ENCODE data around the gene ECM2.

DNA sequence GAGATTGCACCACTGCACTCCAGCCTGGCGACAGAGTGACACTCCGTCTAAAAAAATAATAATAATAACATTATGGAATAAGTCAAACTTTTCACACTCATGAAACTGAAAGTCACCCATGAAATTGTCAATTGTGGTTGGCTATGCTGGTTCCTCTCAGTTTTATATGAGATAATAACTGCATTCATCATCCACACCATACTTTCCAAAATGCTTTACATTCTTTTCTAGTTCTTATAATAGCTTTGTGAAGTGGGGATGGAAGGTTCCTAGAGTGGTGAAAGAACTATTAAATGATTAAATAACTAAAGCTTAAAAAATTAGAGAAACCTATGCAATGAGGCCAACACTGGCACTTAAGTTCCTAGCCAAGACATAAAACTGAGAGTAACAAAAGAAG lies 40.9 kb downstream of the ECM2 start:
- TF ChIP-seq, protein P1, sequence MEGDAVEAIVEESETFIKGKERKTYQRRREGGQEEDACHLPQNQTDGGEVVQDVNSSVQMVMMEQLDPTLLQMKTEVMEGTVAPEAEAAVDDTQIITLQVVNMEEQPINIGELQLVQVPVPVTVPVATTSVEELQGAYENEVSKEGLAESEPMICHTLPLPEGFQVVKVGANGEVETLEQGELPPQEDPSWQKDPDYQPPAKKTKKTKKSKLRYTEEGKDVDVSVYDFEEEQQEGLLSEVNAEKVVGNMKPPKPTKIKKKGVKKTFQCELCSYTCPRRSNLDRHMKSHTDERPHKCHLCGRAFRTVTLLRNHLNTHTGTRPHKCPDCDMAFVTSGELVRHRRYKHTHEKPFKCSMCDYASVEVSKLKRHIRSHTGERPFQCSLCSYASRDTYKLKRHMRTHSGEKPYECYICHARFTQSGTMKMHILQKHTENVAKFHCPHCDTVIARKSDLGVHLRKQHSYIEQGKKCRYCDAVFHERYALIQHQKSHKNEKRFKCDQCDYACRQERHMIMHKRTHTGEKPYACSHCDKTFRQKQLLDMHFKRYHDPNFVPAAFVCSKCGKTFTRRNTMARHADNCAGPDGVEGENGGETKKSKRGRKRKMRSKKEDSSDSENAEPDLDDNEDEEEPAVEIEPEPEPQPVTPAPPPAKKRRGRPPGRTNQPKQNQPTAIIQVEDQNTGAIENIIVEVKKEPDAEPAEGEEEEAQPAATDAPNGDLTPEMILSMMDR (IDR thresholded peaks at IDR 0.05; ENCODE audit: poor library complexity), result no peak
- TF ChIP-seq EZH2 (IDR thresholded peaks at IDR 0.05; ENCODE audit: borderline replicate concordance), result no peak
- no peak for TF ChIP-seq EZH2phosphoT487 (IDR thresholded peaks at IDR 0.05; ENCODE audit: low read depth, severe bottlenecking, unreplicated experiment)
